ENCODE measurements around the gene EXOSC9.

DNA sequence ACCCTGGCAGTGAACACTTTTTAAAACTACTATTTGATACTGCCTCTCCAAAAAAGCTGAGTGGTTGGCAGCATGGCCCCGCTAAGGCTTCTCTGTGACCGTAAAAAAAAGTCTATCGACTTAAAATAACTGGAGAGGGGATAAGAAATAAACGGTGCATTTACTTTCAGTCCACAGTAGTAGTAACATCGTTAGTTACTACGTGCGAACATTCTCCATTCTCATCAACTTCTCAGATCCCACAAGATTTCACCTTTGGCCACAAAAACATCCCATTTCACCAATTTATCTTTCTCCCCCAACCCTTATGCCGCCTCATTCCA lies 524 bp upstream of the EXOSC9 start:
- TF ChIP-seq, protein P1, sequence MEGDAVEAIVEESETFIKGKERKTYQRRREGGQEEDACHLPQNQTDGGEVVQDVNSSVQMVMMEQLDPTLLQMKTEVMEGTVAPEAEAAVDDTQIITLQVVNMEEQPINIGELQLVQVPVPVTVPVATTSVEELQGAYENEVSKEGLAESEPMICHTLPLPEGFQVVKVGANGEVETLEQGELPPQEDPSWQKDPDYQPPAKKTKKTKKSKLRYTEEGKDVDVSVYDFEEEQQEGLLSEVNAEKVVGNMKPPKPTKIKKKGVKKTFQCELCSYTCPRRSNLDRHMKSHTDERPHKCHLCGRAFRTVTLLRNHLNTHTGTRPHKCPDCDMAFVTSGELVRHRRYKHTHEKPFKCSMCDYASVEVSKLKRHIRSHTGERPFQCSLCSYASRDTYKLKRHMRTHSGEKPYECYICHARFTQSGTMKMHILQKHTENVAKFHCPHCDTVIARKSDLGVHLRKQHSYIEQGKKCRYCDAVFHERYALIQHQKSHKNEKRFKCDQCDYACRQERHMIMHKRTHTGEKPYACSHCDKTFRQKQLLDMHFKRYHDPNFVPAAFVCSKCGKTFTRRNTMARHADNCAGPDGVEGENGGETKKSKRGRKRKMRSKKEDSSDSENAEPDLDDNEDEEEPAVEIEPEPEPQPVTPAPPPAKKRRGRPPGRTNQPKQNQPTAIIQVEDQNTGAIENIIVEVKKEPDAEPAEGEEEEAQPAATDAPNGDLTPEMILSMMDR (IDR thresholded peaks at IDR 0.05; ENCODE audit: poor library complexity, severe bottlenecking), result no peak
- no peak for TF ChIP-seq RAD21 (conservative IDR thresholded peaks at IDR 0.05)

Measured in neural cell (in vitro differentiated cells).